ENCODE data around the gene TUFT1. TPM values are rescaled to one million over a fixed set of nuclear protein-coding genes. Genes with fewer than 3 reads are reported as not detected.

TUFT1 gene
- polyA plus RNA-seq, 1 donor: 8.8 TPM

DNA sequence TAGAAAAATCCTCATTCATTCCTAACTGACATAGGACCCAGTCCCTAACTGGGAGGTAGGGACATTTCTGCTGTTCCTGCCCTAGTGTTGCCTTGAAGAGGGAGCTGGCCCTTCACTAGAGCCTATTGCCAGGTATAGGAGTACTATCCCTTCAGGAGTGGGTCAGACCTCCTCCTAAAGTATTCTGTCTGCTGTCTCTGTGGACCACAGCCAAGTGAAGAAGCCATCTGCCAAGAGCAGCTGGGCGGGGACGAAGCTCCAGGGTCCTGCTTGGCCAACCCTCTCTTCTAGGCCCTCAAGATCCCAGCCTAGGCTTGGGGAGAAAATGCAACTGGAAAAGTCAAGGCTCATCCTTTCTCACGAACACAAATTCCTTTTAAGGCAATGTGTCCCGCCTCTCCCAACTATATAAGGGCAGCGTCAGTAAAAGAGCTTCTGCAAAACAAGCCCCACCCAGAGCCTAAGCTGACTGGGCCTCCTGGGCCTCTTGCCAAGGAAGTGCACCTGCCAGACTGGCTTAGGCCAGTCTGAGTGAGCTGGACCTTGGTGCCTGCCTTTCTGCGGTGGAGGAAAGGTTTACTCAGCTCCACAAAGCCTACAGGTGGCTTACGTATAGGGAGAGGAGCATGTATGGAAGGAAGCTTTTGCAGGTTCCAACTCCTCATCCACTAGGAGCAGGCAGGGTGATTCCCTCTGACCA lies 638 bp upstream of the TUFT1 start:
- DNase-seq: peak; percentile 72

- no peak for DNase-seq
These were observed 871 bp downstream of the TUFT1 start for GRCh38 chr1:151540982-151541377.

DNA sequence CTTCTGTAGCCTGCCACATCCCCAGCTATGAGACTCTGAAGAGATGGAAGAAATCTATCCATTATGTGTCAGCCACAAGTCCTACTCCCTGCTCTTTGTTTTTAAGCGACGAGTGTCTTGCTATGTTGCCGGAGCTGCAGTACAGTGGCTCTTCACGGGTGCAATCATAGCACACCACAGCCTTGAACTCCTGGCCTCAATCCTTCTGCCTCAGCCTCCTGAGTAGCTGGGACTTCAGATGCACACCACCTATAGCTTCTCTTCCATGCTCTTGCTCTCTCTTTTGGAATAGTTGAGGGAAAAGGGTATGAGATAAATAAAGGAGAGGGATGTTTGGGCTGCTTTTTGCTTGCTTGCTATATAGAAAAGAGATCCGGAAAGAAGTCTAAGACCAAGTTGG lies 1.6 kb downstream of the TUFT1 start:
- no peak for DNase-seq

DNA sequence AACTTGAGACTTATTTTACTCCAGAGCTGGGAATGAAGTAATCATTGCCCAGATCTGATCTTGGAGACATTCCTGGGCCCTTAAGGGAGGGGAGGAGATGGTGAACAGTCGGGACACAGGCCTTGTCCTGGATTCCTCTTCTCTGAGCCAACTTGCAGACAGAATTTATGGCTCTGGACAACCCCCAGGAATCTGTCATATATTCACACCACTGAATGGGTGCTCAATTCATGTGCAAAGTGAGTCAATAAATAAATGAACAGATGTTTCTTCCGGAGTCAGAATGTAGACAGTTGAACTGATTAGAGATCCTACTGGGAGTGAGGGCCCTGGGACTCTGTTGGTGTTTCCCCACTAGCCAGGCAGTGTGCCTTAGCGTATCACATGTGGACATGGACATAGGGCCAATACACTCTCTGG lies 2.6 kb downstream of the TUFT1 start:
- DNase-seq: no peak

DNA sequence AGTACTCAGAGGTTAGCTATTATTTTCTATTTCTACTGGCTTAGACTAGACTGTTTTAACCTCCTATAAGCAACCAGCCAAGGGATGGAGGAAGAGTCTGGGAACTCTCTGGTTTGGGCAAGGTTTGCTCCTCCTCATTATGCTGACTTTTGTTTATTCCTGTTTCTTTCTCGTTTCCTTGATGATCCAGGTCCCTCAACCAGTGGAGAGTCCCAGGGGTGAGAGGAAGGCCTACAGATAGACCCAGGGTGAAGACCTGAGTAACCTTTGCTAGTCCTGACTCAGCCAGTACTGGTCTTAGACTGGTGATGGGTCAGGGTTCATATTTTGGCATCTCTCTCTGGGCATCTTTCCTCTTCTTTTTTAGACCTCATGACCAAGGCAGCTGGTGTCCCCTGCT lies 5.4 kb downstream of the TUFT1 start:
- DNase-seq: no peak

DNA sequence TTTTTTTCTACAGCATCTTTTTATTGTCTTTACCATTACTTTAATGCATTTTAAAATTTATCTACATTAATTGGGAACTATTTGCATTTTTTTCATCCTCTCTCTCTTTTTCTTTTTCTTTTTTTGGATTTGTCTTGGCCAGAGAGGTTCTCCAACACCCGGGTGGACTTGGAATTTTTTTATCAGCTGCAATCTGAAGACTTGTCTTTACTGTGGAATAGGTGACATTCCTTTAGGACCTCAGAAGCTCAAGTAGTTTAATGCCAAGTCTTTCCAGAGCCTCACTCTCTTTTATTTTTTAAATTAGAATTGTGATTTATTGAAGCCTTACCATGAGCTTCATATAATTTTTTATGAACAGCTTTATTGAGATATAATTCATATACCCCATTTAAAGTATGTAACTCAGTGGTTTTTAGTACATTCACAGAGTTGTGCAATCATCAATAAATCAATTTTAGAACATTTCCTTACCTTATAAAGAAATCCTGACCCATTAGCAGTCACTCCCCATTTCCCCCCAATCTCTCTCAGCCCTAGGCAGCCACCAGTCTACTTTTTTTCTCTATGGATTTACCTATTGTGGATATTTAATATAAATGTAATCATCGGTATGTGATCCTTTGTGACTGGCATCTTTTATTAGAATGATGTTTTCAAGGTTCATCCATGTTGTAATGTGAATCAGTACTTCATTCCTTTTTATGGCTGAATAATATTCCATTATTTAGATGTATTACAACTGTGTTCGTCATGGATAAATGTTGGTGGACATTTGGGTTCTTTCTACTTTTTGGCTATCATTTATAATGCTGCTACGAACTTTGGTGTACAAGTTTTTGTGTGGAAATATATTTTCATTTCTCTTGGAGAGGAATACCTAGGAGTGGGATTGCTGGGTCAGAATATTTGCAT lies 6.2 kb downstream of the TUFT1 start:
- no peak for DNase-seq

GRCh38 chr1:151547119-151547899 lies 7.2 kb downstream of the TUFT1 start:
- peak; percentile 37 for DNase-seq

- no peak for DNase-seq
These were observed 7.8 kb downstream of the TUFT1 start for GRCh38 chr1:151547900-151548230.

DNA sequence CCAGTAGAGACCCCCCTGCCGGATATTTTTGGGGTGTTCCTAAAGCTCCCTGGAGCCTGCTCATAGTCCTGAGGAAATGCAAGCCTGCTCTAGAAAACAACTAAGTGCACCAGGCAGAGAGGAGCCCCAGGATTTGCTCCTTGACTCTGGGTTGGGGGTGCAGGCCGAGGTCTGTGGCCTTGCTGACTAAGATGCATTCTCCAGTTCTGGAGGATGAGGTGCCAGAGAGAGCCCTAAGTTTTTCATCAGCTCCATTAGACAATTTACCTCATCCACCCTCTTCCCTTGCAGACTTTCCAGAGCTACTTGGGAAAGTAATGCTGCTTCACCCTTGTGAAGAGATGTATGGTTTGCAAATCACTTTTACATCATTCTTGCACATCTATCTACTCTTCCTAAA lies 9.1 kb downstream of the TUFT1 start:
- DNase-seq: no peak

- DNase-seq: no peak
These were observed 13.6 kb downstream of the TUFT1 start for GRCh38 chr1:151553659-151554058.

DNA sequence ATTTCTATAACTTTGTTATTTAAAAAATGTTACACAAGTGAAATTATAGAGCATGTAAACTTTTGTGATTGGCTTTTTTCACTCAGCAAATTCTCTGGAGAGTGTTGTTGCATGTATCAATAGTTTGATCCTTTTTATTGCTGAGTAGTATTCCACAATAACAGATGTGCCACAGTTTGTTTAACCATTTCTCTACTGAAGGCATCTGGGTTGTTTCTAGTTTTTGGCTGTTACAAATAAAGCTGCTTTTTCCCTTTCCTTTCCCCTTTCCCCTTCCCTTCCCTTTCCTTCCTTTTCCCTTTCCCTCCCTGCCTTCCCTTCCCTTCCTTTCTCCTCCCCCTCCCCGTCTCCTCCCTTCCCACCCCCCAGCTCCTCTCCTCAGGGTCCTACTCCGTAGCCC lies 15.9 kb downstream of the TUFT1 start:
- no peak for DNase-seq

DNA sequence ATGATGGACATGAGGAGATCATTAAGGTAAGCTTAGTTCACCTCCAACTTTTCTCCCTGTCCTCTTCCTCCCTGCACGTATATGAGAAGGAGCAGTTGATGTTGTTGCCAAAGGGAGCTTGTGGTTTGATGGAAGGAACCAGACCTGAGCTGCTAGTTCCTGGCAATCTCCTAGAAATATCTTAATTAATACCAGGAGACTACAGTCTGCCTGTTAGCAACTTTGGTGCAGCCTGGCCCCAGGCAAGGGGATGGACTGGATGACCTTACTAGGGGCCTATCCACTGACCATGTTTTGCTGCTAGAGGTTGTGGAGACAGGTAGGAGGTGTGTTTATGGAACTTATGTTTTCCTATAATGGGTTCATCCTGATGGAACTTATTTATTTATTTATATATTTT lies 22.6 kb downstream of the TUFT1 start:
- DNase-seq: no peak

GRCh38 chr1:151563376-151563775 lies 23.3 kb downstream of the TUFT1 start:
- DNase-seq: no peak

- DNase-seq: no peak
These were observed 25.5 kb downstream of the TUFT1 start for GRCh38 chr1:151565502-151566189.

DNA sequence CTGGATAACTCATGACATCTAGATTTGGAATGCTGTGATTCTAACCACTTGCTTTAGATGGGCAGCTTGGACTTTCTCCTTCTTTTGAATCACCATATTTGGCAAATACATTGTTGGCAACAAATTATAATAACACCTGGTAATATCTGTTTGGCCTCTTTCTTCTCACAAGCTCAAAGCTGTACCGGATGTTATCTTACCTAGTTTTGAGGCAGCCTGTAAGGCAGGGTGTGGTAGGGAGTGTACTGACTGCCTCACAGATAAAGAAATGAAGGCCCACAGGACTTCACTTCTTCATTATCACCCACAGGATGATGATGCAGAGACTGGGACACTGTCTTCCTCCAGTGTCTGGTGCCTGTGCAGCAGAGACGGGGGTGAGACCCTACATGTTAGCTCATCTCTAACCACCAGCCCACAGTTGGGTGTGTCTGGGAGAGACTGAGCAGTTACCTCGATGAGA lies 28.5 kb downstream of the TUFT1 start:
- no peak for DNase-seq

DNA sequence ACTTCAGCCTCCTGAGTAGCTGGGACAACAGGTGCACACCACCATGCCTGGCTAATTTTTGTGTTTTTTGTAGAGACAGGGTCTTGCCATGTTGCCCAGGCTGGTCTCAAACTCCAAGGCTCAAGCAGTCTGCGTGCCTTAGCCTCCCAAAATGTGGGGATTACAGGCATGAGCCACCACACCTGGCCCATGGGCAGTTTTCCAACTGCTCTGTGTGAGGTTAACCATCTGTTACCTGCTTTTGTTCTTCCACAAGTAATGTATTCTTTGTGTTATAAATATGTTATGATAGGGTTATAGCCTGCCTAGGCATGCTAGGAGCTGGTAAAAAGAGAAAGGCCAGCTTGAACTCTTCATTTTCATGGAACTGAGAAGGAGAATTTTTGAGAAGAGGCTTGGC lies 30.7 kb downstream of the TUFT1 start:
- DNase-seq: no peak

GRCh38 chr1:151574575-151575529 lies 34.7 kb downstream of the TUFT1 start:
- DNase-seq: no peak

DNA sequence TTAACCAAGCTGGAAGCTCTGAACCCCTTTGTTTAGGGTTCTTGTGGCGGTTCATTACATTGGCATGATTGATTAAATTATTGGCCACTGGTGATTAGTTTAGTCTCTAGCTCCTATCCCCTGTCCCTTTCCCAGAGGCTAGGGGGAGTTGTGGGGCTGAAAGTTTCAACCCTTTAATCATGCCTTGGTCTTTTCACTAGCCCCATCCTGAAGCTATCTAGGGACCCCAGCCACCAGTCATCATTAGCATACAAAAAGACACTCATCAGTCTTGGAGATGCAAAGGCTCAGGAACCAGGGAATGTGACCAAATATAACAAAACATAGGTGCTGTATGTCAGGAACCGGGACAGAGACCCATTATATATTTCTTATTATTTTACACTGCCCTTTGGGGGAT lies 37.1 kb downstream of the TUFT1 start:
- no peak for DNase-seq

DNA sequence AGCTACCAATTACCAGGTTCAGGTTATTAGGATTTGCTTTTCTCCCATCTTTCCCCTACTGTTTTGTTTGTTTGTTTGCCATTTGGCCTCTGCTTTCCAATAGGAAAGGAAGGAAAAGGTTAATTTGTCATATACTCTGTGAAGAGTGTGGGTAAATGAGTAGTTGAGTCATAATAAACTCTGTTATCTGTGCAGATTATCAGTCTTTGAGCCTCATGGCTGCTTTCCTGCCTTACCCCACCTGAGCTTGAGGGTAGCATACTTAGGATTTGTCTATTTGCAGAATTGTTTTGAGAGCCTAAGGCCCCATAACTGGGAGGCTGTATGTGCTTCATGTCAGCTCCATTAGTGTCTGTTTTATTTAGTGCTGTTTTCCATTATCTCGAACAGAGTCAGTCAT lies 38.8 kb downstream of the TUFT1 start:
- DNase-seq: no peak

GRCh38 chr1:151579436-151580225 lies 39.5 kb downstream of the TUFT1 start:
- no peak for DNase-seq

GRCh38 chr1:151581451-151581850 lies 41.3 kb downstream of the TUFT1 start:
- DNase-seq: peak; percentile 54
